ENCODE data around the gene BAZ1B.
A peak's percentile ranks its signal among the peaks of the same experiment; 100 is the strongest.
"Not testable (repeated sequence)": the region's sequence is repeated elsewhere in the genome, so short reads cannot be mapped to it uniquely, and the experiment has no call there.

Gene BAZ1B

DNA sequence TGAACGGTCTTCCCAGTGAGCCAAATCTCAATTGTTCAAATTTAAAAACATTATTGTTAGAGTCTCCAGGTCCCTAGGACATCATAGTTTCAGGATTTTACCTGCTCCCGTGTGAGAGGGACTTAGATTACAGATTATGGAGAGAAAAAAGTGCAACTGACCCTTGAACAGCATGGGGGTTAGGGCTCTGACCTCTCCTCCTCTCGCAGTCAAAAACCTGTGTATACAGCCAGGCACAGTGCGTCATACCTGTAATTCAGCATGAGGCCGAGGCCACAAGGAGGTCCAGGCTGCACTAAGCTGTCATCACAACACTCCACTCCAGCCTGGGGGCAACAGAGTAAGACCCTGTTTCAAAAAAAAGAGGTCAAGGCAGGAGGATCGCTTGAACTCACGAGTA lies 25.5 kb downstream of the BAZ1B start:
- DNase-seq: no peak

GRCh38 chr7:73495507-73495906 lies 26.6 kb downstream of the BAZ1B start:
- not testable (repeated sequence) for DNase-seq

DNA sequence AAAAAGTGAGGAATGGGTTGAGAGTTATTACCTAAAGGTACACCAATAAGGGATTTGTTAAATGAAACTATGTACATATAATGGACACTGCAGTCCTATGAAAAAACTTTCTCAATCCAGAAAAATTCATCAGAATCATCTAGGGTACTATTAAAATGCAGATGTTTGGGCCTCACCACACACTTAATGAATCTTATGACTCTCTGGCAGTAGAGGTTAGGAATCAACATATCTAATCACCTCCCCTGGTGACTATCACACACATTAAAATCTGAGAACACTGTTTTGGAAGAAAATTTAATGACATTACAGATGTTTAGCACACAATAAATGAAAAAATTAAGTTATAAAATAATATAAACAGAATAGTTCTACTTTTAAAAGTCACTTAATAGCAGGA lies 32.1 kb downstream of the BAZ1B start:
- no peak for DNase-seq

- no peak for DNase-seq
Observed at GRCh38 chr7:73487486-73487885, 34.6 kb downstream of the BAZ1B start.

GRCh38 chr7:73483171-73483570 lies 38.9 kb downstream of the BAZ1B start:
- DNase-seq: no peak

- no peak for DNase-seq
Observed at GRCh38 chr7:73482746-73483145, 39.3 kb downstream of the BAZ1B start.

DNA sequence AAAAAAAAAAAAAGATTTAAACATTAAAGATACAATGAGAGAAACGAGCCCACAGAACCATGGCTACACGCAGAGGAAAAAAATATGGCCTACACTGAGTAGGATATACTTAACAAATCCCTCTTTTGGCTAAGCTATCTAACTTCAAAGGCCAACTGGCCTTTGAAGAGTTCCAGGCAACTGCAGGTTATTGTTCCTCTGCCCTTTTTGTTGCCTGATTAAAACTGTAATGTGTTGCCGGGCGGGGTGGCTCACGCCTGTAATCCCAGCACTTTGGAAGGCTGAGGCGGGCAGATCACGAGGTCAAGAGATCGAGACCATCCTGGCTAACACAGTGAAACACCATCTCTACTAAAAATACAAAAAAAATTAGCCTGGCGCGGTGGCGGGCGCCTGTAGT lies 40.6 kb downstream of the BAZ1B start:
- not testable (repeated sequence) for DNase-seq

DNA sequence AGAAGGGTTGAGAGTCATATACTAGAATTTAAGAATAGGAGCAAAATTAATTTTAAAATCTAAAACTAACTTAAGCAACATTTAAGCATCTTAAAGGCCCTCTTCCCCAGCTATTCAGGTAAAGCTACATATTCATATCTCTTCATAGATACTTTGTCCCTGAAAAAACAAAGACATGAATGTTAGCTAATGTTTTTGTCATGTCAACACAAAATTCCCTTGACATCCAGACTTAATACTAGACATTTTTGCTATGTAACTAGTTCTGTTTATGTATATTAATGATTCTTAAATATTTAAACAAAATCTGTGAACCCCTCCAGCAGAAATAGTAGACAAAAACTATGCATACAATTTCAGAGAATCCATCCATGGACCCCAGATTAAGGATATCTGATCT lies 43.5 kb downstream of the BAZ1B start:
- DNase-seq: no peak

DNA sequence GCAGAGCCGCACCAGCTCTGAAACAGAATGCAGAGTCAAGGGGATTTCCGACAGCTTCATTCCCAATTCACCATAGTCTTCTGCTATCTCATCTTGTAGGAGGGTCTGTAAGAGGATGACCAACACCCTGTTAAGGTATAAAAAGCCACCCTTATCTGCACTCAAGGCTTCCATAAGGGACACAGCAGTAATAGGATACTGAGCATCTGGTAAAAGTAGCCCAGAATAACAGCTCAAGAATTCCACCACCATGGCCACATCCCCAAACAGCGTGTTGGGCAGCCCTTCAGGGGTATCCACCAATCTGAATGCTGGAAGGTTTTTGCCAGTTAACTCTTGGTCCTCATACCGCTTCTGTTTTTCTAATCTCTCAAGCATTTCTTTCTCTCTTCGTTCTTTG lies 44.7 kb downstream of the BAZ1B start:
- no peak for DNase-seq

DNA sequence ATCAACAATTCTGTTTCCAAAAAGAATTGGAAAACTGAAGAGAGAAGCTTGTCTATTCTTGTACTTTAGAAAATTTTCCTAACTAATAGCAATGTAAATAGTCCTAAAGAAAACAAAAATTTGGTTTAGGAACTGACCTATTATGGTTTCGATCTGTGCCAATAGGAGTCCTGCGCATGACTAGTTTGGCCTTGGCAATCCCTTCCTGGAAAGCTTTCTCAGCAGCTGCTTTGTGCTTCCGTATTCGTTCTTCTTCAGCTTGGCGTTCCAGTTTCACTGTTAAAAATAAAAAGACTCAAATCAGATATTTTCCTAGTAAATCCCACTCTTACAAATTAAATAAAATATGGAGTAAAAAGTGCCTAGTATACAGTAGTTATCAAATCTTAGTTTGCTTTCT lies 51.9 kb downstream of the BAZ1B start:
- DNase-seq: no peak

- DNase-seq: not testable (repeated sequence)
Observed at GRCh38 chr7:73467046-73467445, 55.0 kb downstream of the BAZ1B start.

DNA sequence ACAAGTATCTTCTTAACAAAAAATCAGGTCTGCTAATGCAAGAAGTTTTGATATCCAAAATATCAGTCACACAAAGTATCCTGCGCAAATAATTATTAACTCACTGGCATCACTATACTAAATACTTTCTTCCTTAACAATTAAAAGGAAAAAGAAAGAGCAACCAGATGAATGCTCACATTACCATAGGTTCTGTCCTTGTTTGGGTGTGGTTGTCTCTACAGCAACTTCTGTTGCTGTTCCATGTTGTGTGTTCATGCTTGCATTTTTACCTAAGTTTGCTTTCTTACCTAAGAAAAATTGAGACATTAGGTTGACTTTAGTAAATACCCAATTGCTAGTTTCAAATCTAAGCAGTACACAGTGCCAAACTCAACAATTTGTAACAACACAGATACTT lies 56.0 kb downstream of the BAZ1B start:
- no peak for DNase-seq

DNA sequence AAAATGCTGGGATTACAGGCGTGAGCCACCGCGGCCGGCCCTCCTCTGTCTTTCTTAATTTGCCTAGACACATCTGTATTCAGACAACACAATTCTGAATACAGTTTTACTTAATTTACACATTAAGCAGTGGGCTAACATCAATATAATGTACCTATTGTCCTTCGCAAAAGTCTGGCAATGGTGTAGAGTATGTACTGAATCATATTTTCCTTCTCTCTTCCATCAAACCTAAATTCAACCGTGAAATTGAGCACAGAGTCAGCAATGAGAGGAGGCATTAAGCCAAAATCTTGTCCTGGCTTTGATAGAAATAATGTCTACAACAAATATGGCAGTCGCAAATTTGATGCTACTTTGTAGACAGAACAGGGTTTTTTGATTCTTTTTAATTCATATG lies 58.1 kb downstream of the BAZ1B start:
- DNase-seq: no peak

DNA sequence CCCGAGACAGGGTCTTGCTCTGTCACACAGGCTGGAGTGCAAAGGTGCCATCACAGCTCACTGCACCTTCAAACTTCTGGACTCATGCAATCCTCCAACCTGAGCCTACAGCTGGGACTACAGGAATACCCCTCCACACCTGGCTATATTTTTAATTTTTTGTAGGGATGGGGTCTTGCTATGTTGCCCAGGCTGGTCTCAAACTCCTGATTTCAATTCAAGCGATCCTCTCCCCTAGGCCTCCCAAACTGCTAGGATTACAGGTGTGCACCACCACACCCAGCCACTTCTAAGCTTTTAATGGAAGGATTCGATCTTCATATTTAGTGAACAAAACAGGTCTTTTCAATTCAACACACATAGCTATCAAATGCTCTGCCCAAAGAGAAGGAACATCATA lies 58.8 kb downstream of the BAZ1B start:
- no peak for DNase-seq

DNA sequence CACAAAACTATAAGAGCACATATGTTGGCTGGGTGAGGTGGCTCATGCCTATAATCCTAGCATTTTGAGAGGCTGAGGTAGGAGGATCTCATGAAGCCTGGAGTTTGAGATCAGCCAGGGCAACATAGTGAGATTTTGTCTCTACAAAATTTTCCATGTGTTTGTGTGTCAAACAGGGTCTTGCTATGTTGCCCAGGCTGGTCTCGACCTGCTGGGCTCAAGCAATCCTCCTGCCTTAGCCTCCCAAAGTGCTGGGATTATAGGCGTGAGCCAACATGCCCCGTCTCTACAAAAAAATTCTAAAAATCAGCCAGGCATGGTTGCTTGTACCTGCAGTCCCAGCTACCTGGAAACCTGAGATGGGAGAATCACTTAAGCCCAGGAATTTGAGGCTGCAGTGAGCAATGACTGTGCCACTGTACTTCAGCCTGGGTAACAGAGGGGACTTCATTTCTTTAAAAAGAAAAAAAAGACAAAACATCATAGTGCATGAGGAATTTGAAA lies 60.3 kb downstream of the BAZ1B start:
- DNase-seq: no peak

GRCh38 chr7:73454424-73454823 lies 67.7 kb downstream of the BAZ1B start:
- no peak for DNase-seq

- DNase-seq: no peak
Observed at GRCh38 chr7:73452999-73453635, 69.0 kb downstream of the BAZ1B start.

DNA sequence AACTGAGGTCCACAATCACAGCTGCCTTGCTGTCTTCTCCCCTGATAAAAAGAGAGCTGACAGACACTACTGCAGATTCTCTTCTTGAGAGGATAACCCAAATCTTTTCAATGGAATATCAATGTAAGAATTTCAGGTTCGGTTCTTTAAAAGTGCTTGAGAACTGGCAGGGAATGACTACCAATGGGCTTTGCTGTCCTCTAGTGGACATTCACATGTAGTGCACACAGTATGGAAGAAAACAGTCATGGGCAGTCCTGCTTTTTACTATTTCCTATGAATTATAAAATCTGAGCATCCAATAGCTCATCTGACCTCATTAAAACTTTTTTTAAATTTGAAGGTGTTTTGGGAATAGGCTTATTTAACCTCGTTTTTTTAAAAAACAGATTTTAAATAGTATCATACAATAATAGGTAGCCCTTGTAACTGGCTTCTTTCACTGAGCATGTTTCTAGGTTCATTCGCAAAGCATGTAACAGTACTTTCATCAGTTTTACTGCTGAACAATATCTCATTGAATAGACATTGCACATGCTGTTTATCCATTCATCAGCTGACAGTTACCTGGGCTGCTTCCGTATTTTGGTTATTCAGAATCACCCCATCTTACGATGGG lies 70.2 kb downstream of the BAZ1B start:
- peak; percentile 55 for DNase-seq

- peak; percentile 81 for DNase-seq
Observed at GRCh38 chr7:73449422-73449821, 72.7 kb downstream of the BAZ1B start.

DNA sequence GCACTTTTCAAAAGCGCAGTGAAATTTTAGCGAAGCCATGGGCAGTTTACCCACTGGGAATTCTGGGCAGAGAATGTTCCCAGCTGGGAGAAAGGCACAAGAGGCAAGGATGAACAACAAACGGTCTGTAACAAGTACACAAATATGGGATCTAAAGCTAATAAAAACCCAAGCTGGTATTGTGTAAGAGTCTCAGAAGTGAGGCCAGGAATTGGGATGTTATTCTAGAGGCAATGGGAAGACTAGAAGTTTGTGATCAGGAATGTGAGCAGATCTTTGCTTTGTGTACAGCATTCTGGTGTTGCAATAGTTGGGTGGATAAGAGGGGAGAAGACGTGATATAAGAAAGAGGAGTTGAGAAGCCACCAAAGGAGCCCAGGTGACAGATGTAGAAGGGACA lies 73.5 kb downstream of the BAZ1B start:
- DNase-seq: no peak

- DNase-seq: no peak
Observed at GRCh38 chr7:73447121-73447733, 74.9 kb downstream of the BAZ1B start.

GRCh38 chr7:73446682-73447081 lies 75.4 kb downstream of the BAZ1B start:
- no peak for DNase-seq

GRCh38 chr7:73443548-73444255 lies 78.4 kb downstream of the BAZ1B start:
- DNase-seq: no peak

Data from NCI-H1105 treated with DMSO at 0.1 percent for 48 hours (cell line).